Left lung (tissue), 10 donors: ENCODE results near the gene PIK3CG. TPM values are rescaled to one million over a fixed set of nuclear protein-coding genes. Genes with fewer than 3 reads are reported as not detected.

ENCODE experiments used
- ATAC-seq: fragments of 200-7000 bp; cut with Tn5 transposase; one replicate; pipeline ENCODE4 v1.9.1; 2020; ENCODE audit warnings: moderate library complexity
- DNase-seq, 4 donors: peaks; one replicate each; pipeline ENCODE4 v3.0.0-alpha.2; 2013 to 2020
- H3K27ac ChIP-seq, 2 donors: fragments of 200-600 bp; sonication (generic) in 1 of 2; one replicate each; pipeline versions ENCODE4 v1.5.0 to v1.8.0; 2020 to 2021
- H3K27me3 ChIP-seq, 2 donors: fragments of 200-600 bp; sonication (generic) in 1 of 2; one replicate each; pipeline versions ENCODE4 v1.5.0 to v1.8.0; 2020 to 2021
- H3K36me3 ChIP-seq, 2 donors: fragments of 200-600 bp; sonication (generic) in 1 of 2; one replicate each; pipeline versions ENCODE4 v1.5.0 to v1.8.0; 2020 to 2021
- H3K4me1 ChIP-seq, 2 donors: fragments of 200-600 bp; one replicate each; pipeline ENCODE4 v1.8.0; 2021
- H3K4me3 ChIP-seq, 2 donors: fragments of 200-600 bp; sonication (generic) in 1 of 2; one replicate each; pipeline versions ENCODE4 v1.5.0 to v1.8.0; 2020 to 2021; ENCODE audit warnings: mild to moderate bottlenecking in 1 of 2
- H3K9me3 ChIP-seq, 2 donors: fragments of 200-600 bp; sonication (generic) in 1 of 2; one replicate each; pipeline versions ENCODE4 v1.5.0 to v1.8.0; 2020 to 2021
- CTCF ChIP-seq, 2 donors: fragments of 200-600 bp; sonication (generic) in 1 of 2; IDR thresholded peaks; one replicate each; pipeline versions ENCODE4 v1.5.0 to v1.8.0; 2021; ENCODE audit warnings: antibody characterized with exemption in 2 of 2
- intact Hi-C, 2 donors: fragments of 100-400 bp; cut with DNase I; formaldehyde crosslinking; loops; one replicate each; pipeline versions ENCODE4 v1.11.2 to v1.14.2; 2022
- polyA plus RNA-seq, 6 donors: library from polyadenylated mRNA; unstranded; fragments of 120-200 nt; gene quantifications; one replicate each; pipeline ENCODE4 v1.2.1, GENCODE V29; 2013; ENCODE audit not compliant: insufficient read length in 6 of 6
- total RNA-seq, 2 donors: library from RNA; stranded (reverse); fragmentation: NEBNext Ultra II Directional; extraction: Animal tissue kit (Norgen Biotek cat#: 25700); gene quantifications; one replicate each; pipeline ENCODE4 v1.2.1, GENCODE V29; 2021
- donor health status: DM: no; HTN: yes; CAD: no.
- donor health status: DM: no; HTN: no; CAD: no.

Gene PIK3CG
- total and polyA plus RNA-seq, 8 donors: 2.6 to 13.2 (median 3.6) TPM

GRCh38 chr7:106858618-106859532 is 6.2 kb upstream of the PIK3CG start:
- DNase-seq (peak in 3 of 4 donors; percentile 45 to 84 (median 60)), ATAC-seq (peak; percentile 62)
- Histone ChIP-seq H3K27me3 (no peaks in the 10 kb centered on the region), H3K27ac (no peak overlapping the region), H3K36me3 (no peaks in the 10 kb centered on the region), H3K4me1 (peaks cover 0 to 20% of the 10 kb centered on the region in 2 donors), H3K9me3 (peaks cover 0 to 8% of the 10 kb centered on the region in 2 donors), H3K4me3 (no peak overlapping the region)
- intact Hi-C loops: no loop called here
- no peak for TF ChIP-seq CTCF (IDR thresholded peaks at IDR 0.05)

DNA sequence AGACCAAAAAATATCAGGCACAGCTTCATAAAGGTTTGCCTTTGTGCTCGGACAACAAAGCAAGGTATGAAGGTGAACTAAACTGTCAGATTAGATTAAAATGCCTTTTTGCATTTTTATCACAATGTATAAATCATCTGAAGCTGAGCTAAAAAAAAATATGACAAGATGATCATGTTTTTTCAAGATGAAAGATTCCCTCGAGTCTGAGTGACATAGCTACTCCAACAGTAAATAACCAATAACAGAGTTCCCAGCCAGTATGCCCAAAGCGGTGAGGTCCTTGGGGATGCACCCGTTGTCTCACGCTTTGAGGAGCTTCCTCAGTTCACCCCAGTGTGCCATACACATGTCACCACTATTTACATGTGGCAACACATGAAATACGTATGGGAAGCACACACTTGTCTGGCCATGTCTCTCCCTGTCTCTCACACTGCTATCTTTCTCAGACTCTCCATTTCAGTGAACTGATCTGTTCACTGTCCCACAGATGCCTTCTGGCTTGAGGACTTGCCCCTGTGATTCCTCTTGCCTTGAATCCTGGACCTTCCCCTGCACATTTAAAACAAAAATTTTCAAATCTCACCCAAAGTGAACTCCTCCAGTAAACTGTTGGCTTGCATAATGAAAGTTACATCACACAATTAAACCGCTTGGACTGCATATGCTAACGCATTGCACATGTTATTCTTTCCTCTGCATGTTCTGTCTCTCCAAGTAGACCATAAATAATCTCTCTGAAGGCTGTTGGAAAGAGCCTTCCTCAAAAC is 2.6 kb upstream of the PIK3CG start:
- DNase-seq (peak in 1 of 4 donors; percentile 7), ATAC-seq (no peak)
- Histone ChIP-seq H3K4me3 (no peak overlapping the region), H3K36me3 (peaks cover 0 to 2% of the 10 kb centered on the region in 2 donors), H3K9me3 (peaks cover 0 to 8% of the 10 kb centered on the region in 2 donors), H3K4me1 (peaks cover 0 to 40% of the 10 kb centered on the region in 2 donors), H3K27me3 (no peaks in the 10 kb centered on the region), H3K27ac (peak overlapping the region in 1 of 2 donors; percentile 88)
- intact Hi-C loops: no loop called here
- no peak for TF ChIP-seq CTCF (IDR thresholded peaks at IDR 0.05)

DNA sequence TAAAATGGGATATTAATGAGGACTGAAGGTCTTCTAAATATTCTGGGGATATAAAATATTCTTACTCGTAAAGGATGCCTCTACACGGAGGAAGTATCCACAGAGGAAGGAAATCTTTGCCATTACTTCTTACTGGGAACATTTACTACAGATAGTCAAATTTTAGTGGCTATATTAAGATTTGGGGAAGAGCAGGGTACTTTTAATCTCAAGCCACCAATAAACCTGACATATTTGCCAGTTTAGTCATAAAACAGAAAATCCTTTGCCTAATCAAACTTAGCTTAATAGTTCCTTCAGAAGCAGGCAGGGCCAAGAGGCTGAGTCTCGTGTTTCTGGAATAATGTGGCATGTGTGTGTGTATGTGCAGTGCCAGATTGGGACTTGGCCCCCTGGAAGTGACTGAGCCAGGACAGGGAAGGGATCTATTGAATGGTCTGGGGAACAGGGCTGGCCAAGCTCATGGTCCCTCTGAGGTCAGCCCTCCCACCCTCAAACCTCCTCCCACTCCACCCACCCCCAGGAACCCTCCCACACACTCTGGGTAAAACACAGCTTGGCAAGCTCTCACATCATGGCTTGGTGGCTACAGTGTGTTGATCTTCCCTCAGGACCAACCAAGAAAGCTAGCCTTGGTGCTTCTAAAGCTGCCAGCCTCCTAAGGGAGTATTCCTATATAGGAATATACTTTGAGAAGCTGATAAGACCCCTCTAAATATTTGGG is 1.6 kb upstream of the PIK3CG start:
- no peak overlapping the region for H3K4me3 ChIP-seq
- no peak for TF ChIP-seq CTCF (IDR thresholded peaks at IDR 0.05)
- ATAC-seq: no peak
- H3K9me3 ChIP-seq: peaks cover 0 to 6% of the 10 kb centered on the region in 2 donors
- peak overlapping the region in 1 of 2 donors; percentile 88 for H3K27ac ChIP-seq
- intact Hi-C loops: no loop called here
- H3K27me3 ChIP-seq: no peaks in the 10 kb centered on the region
- DNase-seq: no peak
- H3K4me1 ChIP-seq: peaks cover 0 to 39% of the 10 kb centered on the region in 2 donors
- H3K36me3 ChIP-seq: peaks cover 0 to 11% of the 10 kb centered on the region in 2 donors

GRCh38 chr7:106864298-106865081 is 592 bp upstream of the PIK3CG start:
- H3K9me3 ChIP-seq: no peaks in the 10 kb centered on the region
- no peak for TF ChIP-seq CTCF (IDR thresholded peaks at IDR 0.05)
- peak overlapping the region in 1 of 2 donors; percentile 88 for H3K27ac ChIP-seq
- H3K27me3 ChIP-seq: no peaks in the 10 kb centered on the region
- no peak for ATAC-seq
- DNase-seq: no peak
- peaks cover 0 to 42% of the 10 kb centered on the region in 2 donors for H3K4me1 ChIP-seq
- intact Hi-C loops: no loop called here
- peaks cover 0 to 14% of the 10 kb centered on the region in 2 donors for H3K36me3 ChIP-seq
- peak overlapping the region in 1 of 2 donors; percentile 3 for H3K4me3 ChIP-seq
